Gastroesophageal sphincter (tissue), 4 donors: ENCODE data around the gene DDRGK1. TPM values are rescaled to one million over a fixed set of nuclear protein-coding genes. Genes with fewer than 3 reads are reported as not detected.

Experiments used
- ATAC-seq: fragments of 150-250 bp; one replicate; pipeline ENCODE4 v1.9.1; 2016; ENCODE audit warnings: mild to moderate bottlenecking, moderate library complexity
- H3K27ac ChIP-seq, 4 donors: fragments of 200-600 bp; sonication (generic) in 3 of 4; 1 replicate in 3 of 4; 2 replicates in 1 of 4; pipeline ENCODE4 v1.5.1; 2016 to 2019
- H3K27me3 ChIP-seq: fragments of 200-600 bp; sonication (generic); one replicate; pipeline ENCODE4 v1.5.1; 2019
- H3K36me3 ChIP-seq, 2 donors: fragments of 200-600 bp; sonication (generic); one replicate each; pipeline ENCODE4 v1.5.1; 2019; ENCODE audit warnings: control low read depth in 1 of 2
- H3K4me1 ChIP-seq, 3 donors: fragments of 200-600 bp; sonication (generic); 1 replicate in 2 of 3; 2 replicates in 1 of 3; pipeline ENCODE4 v1.5.1; 2016 to 2019; ENCODE audit warnings: control low read depth in 2 of 3
- H3K4me3 ChIP-seq, 2 donors: fragments of 200-600 bp; sonication (generic); one replicate each; pipeline ENCODE4 v1.5.1; 2019; ENCODE audit warnings: mild to moderate bottlenecking in 1 of 2, moderate library complexity in 1 of 2
- H3K9me3 ChIP-seq, 3 donors: fragments of 200-600 bp; sonication (generic); one replicate each; pipeline ENCODE4 v1.5.1; 2017 to 2019; ENCODE audit warnings: control low read depth in 2 of 3
- EP300 ChIP-seq: sonication (generic); formaldehyde crosslinking; IDR thresholded peaks from one replicate; pipeline ENCODE4 v1.6.1; 2017; ENCODE audit warnings: antibody characterized with exemption, mild to moderate bottlenecking
- POLR2A ChIP-seq, 2 donors: fragments of 450-650 bp; IDR thresholded peaks; one replicate each; pipeline ENCODE4 v1.6.1; 2017; ENCODE audit warnings: antibody characterized with exemption in 2 of 2, mild to moderate bottlenecking in 2 of 2, moderate library complexity in 1 of 2
- POLR2AphosphoS5 ChIP-seq: sonication (generic); formaldehyde crosslinking; IDR thresholded peaks from one replicate; pipeline ENCODE4 v1.6.1; 2017; ENCODE audit warnings: antibody characterized with exemption
- WGBS, 2 donors: methylation state at CpG; one replicate each; pipeline ENCODE4 v1.1.5; 2018; ENCODE audit warnings: low coverage in 1 of 2; 5-methylcytosine and 5-hydroxymethylcytosine counted together
- total RNA-seq, 4 donors: library from RNA; depleted of rRNA; stranded (reverse); fragments of >200 nt; gene quantifications; one replicate each; pipeline ENCODE4 v1.1.0, GENCODE V29; 2016
- TF ChIP-seq, protein P1 (sequence below), 4 experiments: fragments of 200-600 bp in 2 of 4; fragments of 450-650 bp in 2 of 4; sonication (generic) in 1 of 4; IDR thresholded peaks; one replicate each; pipeline ENCODE4 v1.5.1; 2017 to 2019; ENCODE audit warnings: antibody characterized with exemption in 4 of 4, mild to moderate bottlenecking in 2 of 4, moderate library complexity in 2 of 4

Gene DDRGK1
- total RNA-seq, 4 donors from 2014 or later, result 62.0 to 82.5 (median 69.8) TPM

DNA sequence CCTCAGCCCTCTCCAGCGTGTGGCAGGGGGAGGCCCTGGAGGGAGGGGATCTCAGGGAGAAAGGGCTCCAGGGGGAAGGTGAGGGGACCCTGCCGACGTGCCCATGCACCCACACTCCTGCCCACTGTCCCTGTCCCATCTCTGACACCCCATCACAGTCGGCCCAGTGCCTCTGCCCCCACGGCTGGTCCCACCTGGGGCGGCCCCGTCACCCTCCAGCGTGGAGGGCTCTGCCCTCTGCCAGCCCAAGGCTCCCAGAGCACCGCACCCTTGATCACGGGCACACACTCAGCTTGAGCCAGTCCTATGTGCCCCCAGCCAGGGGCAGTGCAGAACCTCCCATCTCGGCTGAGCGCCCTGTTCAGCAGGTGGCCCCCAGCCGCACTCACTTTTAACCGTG lies 25.3 kb upstream of the DDRGK1 start:
- Histone ChIP-seq H3K36me3 (peaks cover 0 to 13% of the 10 kb centered on the region in 2 donors), H3K27ac (no peak overlapping the region), H3K27me3 (peaks cover 14% of the 10 kb centered on the region), H3K4me3 (no peak overlapping the region), H3K9me3 (no peaks in the 10 kb centered on the region), H3K4me1 (no peaks in the 10 kb centered on the region)
- TF ChIP-seq POLR2AphosphoS5 (no peak), POLR2A (IDR thresholded peaks at IDR 0.05) (no peak), EP300 (no peak)
- TF ChIP-seq, protein P1, sequence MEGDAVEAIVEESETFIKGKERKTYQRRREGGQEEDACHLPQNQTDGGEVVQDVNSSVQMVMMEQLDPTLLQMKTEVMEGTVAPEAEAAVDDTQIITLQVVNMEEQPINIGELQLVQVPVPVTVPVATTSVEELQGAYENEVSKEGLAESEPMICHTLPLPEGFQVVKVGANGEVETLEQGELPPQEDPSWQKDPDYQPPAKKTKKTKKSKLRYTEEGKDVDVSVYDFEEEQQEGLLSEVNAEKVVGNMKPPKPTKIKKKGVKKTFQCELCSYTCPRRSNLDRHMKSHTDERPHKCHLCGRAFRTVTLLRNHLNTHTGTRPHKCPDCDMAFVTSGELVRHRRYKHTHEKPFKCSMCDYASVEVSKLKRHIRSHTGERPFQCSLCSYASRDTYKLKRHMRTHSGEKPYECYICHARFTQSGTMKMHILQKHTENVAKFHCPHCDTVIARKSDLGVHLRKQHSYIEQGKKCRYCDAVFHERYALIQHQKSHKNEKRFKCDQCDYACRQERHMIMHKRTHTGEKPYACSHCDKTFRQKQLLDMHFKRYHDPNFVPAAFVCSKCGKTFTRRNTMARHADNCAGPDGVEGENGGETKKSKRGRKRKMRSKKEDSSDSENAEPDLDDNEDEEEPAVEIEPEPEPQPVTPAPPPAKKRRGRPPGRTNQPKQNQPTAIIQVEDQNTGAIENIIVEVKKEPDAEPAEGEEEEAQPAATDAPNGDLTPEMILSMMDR (IDR thresholded peaks at IDR 0.05), result no peak
- 70% methylated on average over 2 of the region's 14 CpGs; no CpG with 5 or more reads in 1 of the 2 donors for WGBS, 2 donors
- no peak for ATAC-seq

DNA sequence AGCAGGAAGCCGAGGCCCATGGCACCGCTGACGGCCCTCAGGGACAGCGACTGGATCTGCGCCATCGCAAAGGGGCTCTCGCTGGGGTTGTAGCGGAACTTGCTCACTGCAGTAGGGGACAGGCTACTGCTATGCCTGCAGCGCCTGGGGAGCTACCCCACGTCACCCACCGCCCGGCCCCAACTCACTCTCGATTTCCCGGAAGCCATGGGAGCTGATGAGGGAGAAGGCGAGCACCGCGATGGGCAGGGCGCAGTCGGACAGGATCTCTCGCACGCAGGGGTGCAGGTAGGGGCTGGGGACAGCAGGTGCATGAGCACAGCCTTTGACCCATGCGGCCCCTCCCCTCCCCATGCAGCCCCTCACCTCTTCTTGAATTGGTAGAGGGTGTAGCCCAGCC lies 24.7 kb upstream of the DDRGK1 start:
- H3K36me3 ChIP-seq, result peaks cover 0 to 19% of the 10 kb centered on the region in 2 donors
- H3K27ac ChIP-seq, result no peak overlapping the region
- H3K4me1 ChIP-seq, result no peaks in the 10 kb centered on the region
- TF ChIP-seq, protein P1 (IDR thresholded peaks at IDR 0.05), result no peak
- TF ChIP-seq EP300 (no peak), POLR2A (IDR thresholded peaks at IDR 0.05) (no peak), POLR2AphosphoS5 (no peak)
- no peaks in the 10 kb centered on the region for H3K9me3 ChIP-seq
- H3K27me3 ChIP-seq, result peaks cover 8% of the 10 kb centered on the region
- ATAC-seq, result no peak
- H3K4me3 ChIP-seq, result no peak overlapping the region
- 87% methylated on average over 10 of the region's 22 CpGs; no CpG with 5 or more reads in 1 of the 2 donors for WGBS, 2 donors

DNA sequence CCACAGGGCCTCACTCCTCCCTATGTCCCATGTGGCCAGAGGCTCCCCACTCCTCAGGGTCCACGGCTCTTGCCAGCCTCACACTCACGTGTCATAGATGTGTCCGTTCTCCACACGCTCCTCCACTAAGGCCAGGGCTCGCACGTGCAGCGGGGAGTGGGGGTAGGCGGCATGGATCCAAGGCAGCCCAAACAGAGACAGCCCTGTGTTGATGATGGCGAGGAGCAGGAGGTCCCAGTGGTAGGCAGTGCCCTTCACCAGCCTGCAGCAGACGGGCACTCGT lies 24.2 kb upstream of the DDRGK1 start:
- no peak for ATAC-seq

DNA sequence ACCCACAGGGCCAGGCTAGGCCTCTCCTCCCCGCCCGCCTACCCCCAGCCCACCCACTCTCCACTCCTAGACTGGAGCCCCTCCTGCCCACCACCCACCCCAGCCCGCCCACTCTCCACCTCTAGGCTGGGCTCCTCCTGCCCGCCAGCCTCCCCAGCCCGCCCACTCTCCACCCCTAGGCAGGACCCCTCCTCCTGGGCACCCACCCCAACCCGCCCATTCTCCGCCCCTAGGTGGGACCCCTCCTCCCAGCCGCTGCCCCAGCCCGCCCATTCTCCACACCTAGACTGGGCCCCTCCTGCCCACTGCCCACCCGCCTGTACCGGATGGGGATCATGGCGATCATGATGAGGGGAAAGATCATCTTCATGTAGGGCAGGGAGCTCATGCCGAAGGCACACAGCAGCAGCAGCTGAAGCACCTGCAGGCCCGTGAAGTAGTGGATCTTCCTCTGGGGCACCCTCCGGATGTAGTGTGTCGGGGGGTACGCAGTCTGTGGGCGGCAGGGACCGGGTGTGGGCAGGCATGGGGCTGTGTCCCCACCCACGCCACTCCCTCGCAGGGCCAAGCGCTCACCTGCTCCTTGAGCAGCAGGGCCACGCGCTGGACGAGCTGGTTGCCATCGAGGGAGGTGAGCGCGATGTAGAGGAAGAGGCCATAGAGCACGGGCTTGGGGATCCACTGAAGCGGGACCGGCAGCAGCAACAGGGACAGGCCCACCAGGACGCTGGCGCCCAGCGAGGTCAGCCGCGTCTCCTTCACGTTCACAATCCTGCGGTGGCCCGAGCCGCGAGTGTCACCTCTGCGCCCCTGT lies 23.7 kb upstream of the DDRGK1 start:
- Histone ChIP-seq H3K27ac (no peak overlapping the region), H3K36me3 (peaks cover 0 to 30% of the 10 kb centered on the region in 2 donors), H3K9me3 (no peaks in the 10 kb centered on the region), H3K4me3 (no peak overlapping the region), H3K4me1 (no peaks in the 10 kb centered on the region), H3K27me3 (no peaks in the 10 kb centered on the region)
- no peak for ATAC-seq
- WGBS, 2 donors, result 82% methylated on average over 3 of the region's 42 CpGs; no CpG with 5 or more reads in 1 of the 2 donors
- TF ChIP-seq POLR2AphosphoS5 (no peak), POLR2A (IDR thresholded peaks at IDR 0.05) (no peak), EP300 (no peak)
- TF ChIP-seq, protein P1 (IDR thresholded peaks at IDR 0.05), result no peak

More for the DNA sequence above, 24.2 kb upstream of the DDRGK1 start:
- 100% methylated on average over 1 of the region's 11 CpGs; no CpG with 5 or more reads in 1 of the 2 donors for WGBS, 2 donors
- Histone ChIP-seq H3K9me3 (no peaks in the 10 kb centered on the region), H3K27me3 (peaks cover 3% of the 10 kb centered on the region), H3K4me1 (no peaks in the 10 kb centered on the region), H3K4me3 (no peak overlapping the region), H3K36me3 (peaks cover 0 to 24% of the 10 kb centered on the region in 2 donors), H3K27ac (no peak overlapping the region)
- no peak for TF ChIP-seq POLR2A (IDR thresholded peaks at IDR 0.05)
- TF ChIP-seq EP300, result no peak

DNA sequence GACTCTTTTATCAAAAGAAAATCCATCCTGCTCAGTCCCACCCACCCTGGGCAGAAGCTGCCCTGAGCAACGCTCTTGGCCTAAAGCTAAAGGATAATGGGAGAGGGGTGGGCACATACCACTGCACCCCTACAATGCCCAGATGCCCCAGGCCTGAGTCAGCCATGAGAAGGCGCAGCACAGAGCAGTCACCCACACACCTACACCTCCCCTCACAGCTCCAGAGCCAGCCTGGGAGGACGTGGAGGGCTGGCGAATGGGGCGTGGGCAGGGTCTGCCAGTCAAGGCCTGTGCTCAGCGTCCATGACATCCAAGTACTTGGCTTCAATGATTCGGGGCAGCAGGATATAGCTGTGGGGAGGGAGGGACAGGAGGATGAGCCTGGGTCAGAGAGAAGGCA lies 23.0 kb upstream of the DDRGK1 start:
- no peak overlapping the region for H3K4me3 ChIP-seq
- H3K36me3 ChIP-seq, result peaks cover 0 to 36% of the 10 kb centered on the region in 2 donors
- ATAC-seq, result no peak
- TF ChIP-seq EP300 (no peak), POLR2AphosphoS5 (no peak)
- H3K4me1 ChIP-seq, result no peaks in the 10 kb centered on the region
- H3K27me3 ChIP-seq, result no peaks in the 10 kb centered on the region
- no peak overlapping the region for H3K27ac ChIP-seq
- no peaks in the 10 kb centered on the region for H3K9me3 ChIP-seq
- WGBS, 2 donors, result 60% methylated on average over 1 of the region's 7 CpGs; no CpG with 5 or more reads in 1 of the 2 donors

GRCh38 chr20:3226864-3227263 lies 22.4 kb upstream of the DDRGK1 start:
- Histone ChIP-seq H3K4me1 (no peaks in the 10 kb centered on the region), H3K27ac (no peak overlapping the region), H3K4me3 (no peak overlapping the region), H3K27me3 (no peaks in the 10 kb centered on the region), H3K36me3 (peaks cover 0 to 42% of the 10 kb centered on the region in 2 donors), H3K9me3 (no peaks in the 10 kb centered on the region)
- no peak for ATAC-seq
- TF ChIP-seq POLR2A (IDR thresholded peaks at IDR 0.05) (no peak), POLR2AphosphoS5 (no peak), EP300 (no peak)
- TF ChIP-seq, protein P1 (IDR thresholded peaks at IDR 0.05), result no peak
- WGBS, 2 donors, result 71% methylated on average over 5 of the region's 14 CpGs; no CpG with 5 or more reads in 1 of the 2 donors
